Fibroblast of skin of right quadriceps (primary cell): ENCODE measurements around the gene LY6G5C.

ENCODE experiments used
- DNase-seq: peaks from one replicate; pipeline ENCODE4 v3.0.0-alpha.2; 2013

Gene LY6G5C

GRCh38 chr6:31660381-31661261, 20.2 kb downstream of the LY6G5C start, which contains the start of gene C6orf47:
C6orf47 (minus strand) TSS chr6:31660778; CDS start chr6:31659947, 831 bp downstream.
- DNase-seq: peak; percentile 78

GRCh38 chr6:31659649-31660380, 21.1 kb downstream of the LY6G5C start:
- no peak for DNase-seq

GRCh38 chr6:31658983-31659648, 21.8 kb downstream of the LY6G5C start:
- no peak for DNase-seq

GRCh38 chr6:31658158-31658688, 22.6 kb downstream of the LY6G5C start:
- no peak for DNase-seq

GRCh38 chr6:31657406-31658157, 23.3 kb downstream of the LY6G5C start:
- no peak for DNase-seq

- no peak for DNase-seq
Measured at GRCh38 chr6:31655349-31656237, 25.3 kb downstream of the LY6G5C start, which contains the start of gene APOM. APOM (plus strand) TSS chr6:31655894; CDS start chr6:31655967, 73 bp downstream.

GRCh38 chr6:31654574-31655348, 26.1 kb downstream of the LY6G5C start:
- no peak for DNase-seq

- DNase-seq: no peak
Measured at GRCh38 chr6:31652925-31653724, 27.7 kb downstream of the LY6G5C start.

GRCh38 chr6:31651602-31652191, 29.2 kb downstream of the LY6G5C start:
- no peak for DNase-seq

- DNase-seq: no peak
Measured at GRCh38 chr6:31645325-31645724, 35.5 kb downstream of the LY6G5C start.

- no peak for DNase-seq
Measured at GRCh38 chr6:31643818-31644454, 36.9 kb downstream of the LY6G5C start.

GRCh38 chr6:31642798-31643570, 37.9 kb downstream of the LY6G5C start:
- DNase-seq: no peak

- DNase-seq: no peak
Measured at GRCh38 chr6:31641370-31641769, 39.5 kb downstream of the LY6G5C start.

GRCh38 chr6:31640612-31641011, 40.3 kb downstream of the LY6G5C start:
- no peak for DNase-seq

GRCh38 chr6:31639449-31639861, 41.4 kb downstream of the LY6G5C start:
- peak; percentile 59 for DNase-seq

GRCh38 chr6:31639043-31639442, 41.8 kb downstream of the LY6G5C start:
- no peak for DNase-seq
